Erythroblast (primary cell): ENCODE measurements around the gene MACROD2.
"Not testable (repeated sequence)": the region's sequence is repeated elsewhere in the genome, so short reads cannot be mapped to it uniquely, and the experiment has no call there.

Source experiments
- DNase-seq, 2 experiments: peaks; one replicate each; lab custom pipeline; 2025; lab: John Stamatoyannopoulos, UW
- GATA1 ChIP-seq: IDR thresholded peaks from 2 replicates; pipeline ENCODE4 v1.6.1; 2011; ENCODE audit warnings: low read depth, mild to moderate bottlenecking, control low read depth, low read length, moderate library complexity
- POLR2A ChIP-seq: IDR thresholded peaks from 2 replicates; pipeline ENCODE4 v1.6.1; 2011; ENCODE audit warnings: mild to moderate bottlenecking, low read length

Gene MACROD2

DNA sequence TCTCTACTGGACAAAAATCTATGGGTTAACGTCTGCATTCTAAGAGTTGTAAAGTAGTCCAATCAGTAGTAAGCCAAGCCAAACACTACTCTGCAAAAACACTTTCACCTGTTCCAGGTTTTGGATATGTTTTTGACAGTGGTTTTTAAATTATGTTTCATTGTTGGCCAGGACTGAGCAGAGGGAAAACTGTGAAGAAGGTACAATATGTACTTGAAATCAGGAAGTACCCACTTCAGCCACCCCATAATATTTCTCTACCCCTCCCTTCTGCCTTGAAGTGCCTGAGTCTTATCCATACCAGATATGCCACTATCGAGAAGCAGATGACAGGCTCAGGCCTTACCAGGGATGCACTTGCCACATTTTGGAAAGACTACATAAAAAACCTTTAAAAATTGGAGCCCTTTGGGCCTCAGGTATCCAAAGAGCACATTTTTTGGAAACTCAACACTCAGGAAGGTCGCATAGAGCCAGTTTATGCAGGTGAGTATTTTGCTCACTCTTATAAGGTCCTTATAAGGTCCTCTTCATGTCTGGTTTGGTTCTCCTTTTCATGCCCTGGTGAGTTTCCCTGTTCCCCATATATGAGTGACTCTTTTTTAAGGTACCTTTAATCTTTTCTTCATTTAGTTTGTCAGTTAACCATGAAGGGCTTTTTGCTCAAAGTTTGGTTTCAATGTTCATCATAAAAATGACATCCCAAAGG is 1201.4 kb downstream of the MACROD2 start:
- TF ChIP-seq POLR2A = no peak
- no peak for TF ChIP-seq GATA1
- no peak for DNase-seq

GRCh38 chr20:15198017-15198416 is 1202.7 kb downstream of the MACROD2 start:
- not testable (repeated sequence) for DNase-seq

DNA sequence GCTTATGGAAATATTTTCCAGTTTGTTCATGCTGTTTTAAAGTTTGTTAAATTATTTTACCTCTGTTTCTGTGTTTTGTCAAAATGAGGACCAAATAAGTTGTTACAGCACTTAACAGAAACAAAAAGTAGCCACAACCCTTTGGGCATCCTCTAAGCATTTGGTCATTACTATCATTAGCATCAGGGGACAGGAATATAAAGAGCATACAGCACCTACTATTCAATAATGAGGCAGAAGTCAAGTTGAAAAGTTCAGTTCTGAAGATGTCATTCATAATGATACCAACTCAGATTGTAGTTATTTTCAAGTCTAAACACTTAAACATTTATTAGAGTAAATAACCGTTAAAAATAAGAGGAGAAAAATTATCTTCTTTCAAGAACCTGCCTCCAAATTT is 1204.4 kb downstream of the MACROD2 start:
- TF ChIP-seq GATA1 = no peak
- no peak for TF ChIP-seq POLR2A
- no peak for DNase-seq

DNA sequence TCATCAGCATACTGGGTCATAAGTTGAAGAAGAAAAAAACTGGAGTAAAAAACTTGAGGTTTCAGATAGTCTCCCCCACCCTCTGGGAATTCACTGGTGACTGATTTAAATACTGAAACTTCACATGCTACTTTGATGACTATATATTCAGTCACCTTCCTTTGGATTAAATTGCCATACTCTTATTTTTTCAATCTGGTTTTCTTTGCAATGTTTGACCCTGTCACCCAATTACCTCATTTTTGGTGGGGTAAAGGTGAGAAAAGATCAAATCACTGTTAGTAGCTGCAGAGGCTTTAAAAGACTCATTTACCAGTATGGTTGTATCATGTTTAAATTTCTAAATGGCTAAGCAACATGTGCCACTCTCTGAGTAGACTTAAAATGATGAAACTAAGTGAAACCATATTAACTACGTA is 1204.8 kb downstream of the MACROD2 start:
- DNase-seq = no peak
- no peak for TF ChIP-seq POLR2A
- TF ChIP-seq GATA1 = no peak

GRCh38 chr20:15201602-15202001 is 1206.3 kb downstream of the MACROD2 start:
- no peak for TF ChIP-seq GATA1
- TF ChIP-seq POLR2A = no peak

DNA sequence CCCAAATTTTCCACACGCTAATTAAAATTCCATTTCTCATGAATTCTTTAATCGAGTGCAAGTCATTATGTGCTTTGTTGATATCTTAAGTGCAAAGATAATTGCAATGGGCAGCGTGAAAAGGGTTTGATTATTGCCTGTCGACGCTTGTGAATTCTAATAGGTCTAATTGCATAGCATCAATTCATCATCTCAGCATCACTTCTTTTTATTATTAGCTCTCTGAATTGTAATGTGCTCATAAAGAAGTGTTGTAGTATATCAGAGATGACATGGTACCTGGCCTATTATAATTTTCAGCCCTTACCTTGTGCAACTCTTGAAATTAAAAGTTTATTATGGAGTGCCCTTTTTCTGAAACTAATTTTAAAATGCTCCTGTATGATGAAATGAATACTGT is 1208.9 kb downstream of the MACROD2 start:
- TF ChIP-seq GATA1 (no peak), POLR2A (no peak)
- no peak for DNase-seq

More at GRCh38 chr20:15201602-15202001, 1206.3 kb downstream of the MACROD2 start:
- DNase-seq = no peak

- DNase-seq = no peak
These were observed 1209.7 kb downstream of the MACROD2 start for GRCh38 chr20:15205028-15205427.

GRCh38 chr20:15205719-15206118 is 1210.4 kb downstream of the MACROD2 start:
- DNase-seq = no peak
- TF ChIP-seq POLR2A = no peak
- TF ChIP-seq GATA1 = no peak

More at GRCh38 chr20:15205028-15205427, 1209.7 kb downstream of the MACROD2 start:
- TF ChIP-seq GATA1 (no peak), POLR2A (no peak)

- TF ChIP-seq GATA1 (no peak), POLR2A (no peak)
- no peak for DNase-seq
These were observed 1214.2 kb downstream of the MACROD2 start for GRCh38 chr20:15209537-15209936.

- no peak for DNase-seq
- no peak for TF ChIP-seq POLR2A
- no peak for TF ChIP-seq GATA1
These were observed 1218.7 kb downstream of the MACROD2 start for GRCh38 chr20:15214051-15214450.

GRCh38 chr20:15220009-15220656 is 1224.8 kb downstream of the MACROD2 start:
- DNase-seq = no peak

GRCh38 chr20:15220778-15221565 is 1225.7 kb downstream of the MACROD2 start:
- TF ChIP-seq POLR2A (no peak), GATA1 (no peak)
- DNase-seq = no peak

More at GRCh38 chr20:15220009-15220656, 1224.8 kb downstream of the MACROD2 start:
- TF ChIP-seq GATA1 (no peak), POLR2A (no peak)

GRCh38 chr20:15222502-15223330 is 1227.4 kb downstream of the MACROD2 start:
- TF ChIP-seq POLR2A (no peak), GATA1 (no peak)
- DNase-seq = no peak

GRCh38 chr20:15224199-15224598 is 1228.9 kb downstream of the MACROD2 start:
- no peak for DNase-seq
- TF ChIP-seq GATA1 (no peak), POLR2A (no peak)
